OCI-LY7 (cell line): ENCODE results near the gene GRPR.

Experiments used
- EZH2phosphoT487 ChIP-seq: fragments of 200-600 bp; sonication (generic); IDR thresholded peaks from 2 replicates; pipeline ENCODE4 v1.6.1; 2018; ENCODE audit warnings: low read depth, borderline replicate concordance, mild to moderate bottlenecking, mixed run types, antibody characterized with exemption, low read length, moderate library complexity, mixed read lengths
- TF ChIP-seq, protein P1 (sequence below): fragments of 200-600 bp; sonication (generic); conservative IDR thresholded peaks from 2 replicates; pipeline ENCODE4 v1.5.1; 2014; ENCODE audit warnings: mild to moderate bottlenecking, antibody characterized with exemption, low read length, moderate library complexity, mixed read lengths

DNA sequence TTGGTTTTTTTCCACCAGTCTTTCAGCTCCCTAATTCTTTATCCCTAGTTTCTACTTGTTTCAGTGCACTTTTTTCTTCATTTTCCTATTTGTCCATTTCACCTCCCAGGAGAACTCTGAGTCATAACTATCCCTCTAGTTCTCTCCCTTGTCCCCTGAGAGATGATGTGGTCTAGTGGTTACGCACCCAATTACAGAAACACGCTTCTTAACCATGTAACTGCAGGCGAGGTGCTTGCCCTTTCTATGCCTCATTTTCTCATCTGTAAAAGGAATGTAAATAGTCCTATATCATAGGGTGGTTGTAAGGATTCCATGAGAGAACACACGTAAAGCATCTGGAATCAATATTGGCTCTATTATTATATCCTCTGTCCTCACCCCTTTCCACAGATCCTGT is 8.8 kb upstream of the GRPR start:
- TF ChIP-seq, protein P1, sequence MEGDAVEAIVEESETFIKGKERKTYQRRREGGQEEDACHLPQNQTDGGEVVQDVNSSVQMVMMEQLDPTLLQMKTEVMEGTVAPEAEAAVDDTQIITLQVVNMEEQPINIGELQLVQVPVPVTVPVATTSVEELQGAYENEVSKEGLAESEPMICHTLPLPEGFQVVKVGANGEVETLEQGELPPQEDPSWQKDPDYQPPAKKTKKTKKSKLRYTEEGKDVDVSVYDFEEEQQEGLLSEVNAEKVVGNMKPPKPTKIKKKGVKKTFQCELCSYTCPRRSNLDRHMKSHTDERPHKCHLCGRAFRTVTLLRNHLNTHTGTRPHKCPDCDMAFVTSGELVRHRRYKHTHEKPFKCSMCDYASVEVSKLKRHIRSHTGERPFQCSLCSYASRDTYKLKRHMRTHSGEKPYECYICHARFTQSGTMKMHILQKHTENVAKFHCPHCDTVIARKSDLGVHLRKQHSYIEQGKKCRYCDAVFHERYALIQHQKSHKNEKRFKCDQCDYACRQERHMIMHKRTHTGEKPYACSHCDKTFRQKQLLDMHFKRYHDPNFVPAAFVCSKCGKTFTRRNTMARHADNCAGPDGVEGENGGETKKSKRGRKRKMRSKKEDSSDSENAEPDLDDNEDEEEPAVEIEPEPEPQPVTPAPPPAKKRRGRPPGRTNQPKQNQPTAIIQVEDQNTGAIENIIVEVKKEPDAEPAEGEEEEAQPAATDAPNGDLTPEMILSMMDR: no peak
- no peak for TF ChIP-seq EZH2phosphoT487
